ENCODE measurements around the gene SLC41A3.
"Not testable (repeated sequence)": the region's sequence is repeated elsewhere in the genome, so short reads cannot be mapped to it uniquely, and the experiment has no call there.

SLC41A3 gene

GRCh38 chr3:125975245-125976002, 108.5 kb downstream of the SLC41A3 start:
- not testable (repeated sequence) for DNase-seq

- DNase-seq: not testable (repeated sequence)
These were observed 111.7 kb downstream of the SLC41A3 start for GRCh38 chr3:125971997-125972944.

GRCh38 chr3:125968701-125969592, 115.0 kb downstream of the SLC41A3 start, which contains the start of gene ROPN1B:
Gene ROPN1B, plus strand, starts transcription at chr3:125969178. Its CDS starts 2,877 bp downstream, at chr3:125972055.
- not testable (repeated sequence) for DNase-seq

GRCh38 chr3:125968121-125968520, 115.8 kb downstream of the SLC41A3 start:
- DNase-seq: not testable (repeated sequence)

- no peak for DNase-seq
These were observed 116.8 kb downstream of the SLC41A3 start for GRCh38 chr3:125967156-125967555.

- DNase-seq: no peak
These were observed 118.4 kb downstream of the SLC41A3 start for GRCh38 chr3:125965505-125965904.

GRCh38 chr3:125963834-125964233, 120.1 kb downstream of the SLC41A3 start:
- DNase-seq: not testable (repeated sequence)

- DNase-seq: no peak
These were observed 122.7 kb downstream of the SLC41A3 start for GRCh38 chr3:125961289-125961589.

- DNase-seq: no peak
These were observed 123.3 kb downstream of the SLC41A3 start for GRCh38 chr3:125960456-125961288.

- DNase-seq: no peak
These were observed 123.9 kb downstream of the SLC41A3 start for GRCh38 chr3:125960066-125960424.

GRCh38 chr3:125959317-125960065, 124.4 kb downstream of the SLC41A3 start:
- DNase-seq: no peak

GRCh38 chr3:125958511-125959316, 125.2 kb downstream of the SLC41A3 start:
- no peak for DNase-seq

- no peak for DNase-seq
These were observed 126.0 kb downstream of the SLC41A3 start for GRCh38 chr3:125957674-125958510.

- not testable (repeated sequence) for DNase-seq
These were observed 126.9 kb downstream of the SLC41A3 start for GRCh38 chr3:125957020-125957419.

Measured in GF-D8 (cell line).